GM23338 (cell line): ENCODE data around the gene PNMA8B.

Experiments used
- CREB1 ChIP-seq: fragments of 250-450 bp; sonication (Bioruptor Pico); IDR thresholded peaks from 2 replicates; pipeline ENCODE4 v1.5.0; 2020; ENCODE audit warnings: low read depth, mild to moderate bottlenecking, moderate library complexity
- EZH2 ChIP-seq: fragments of 200-600 bp; sonication (generic); IDR thresholded peaks from one replicate; pipeline ENCODE4 v1.8.0; 2017; ENCODE audit warnings: antibody characterized with exemption, mild to moderate bottlenecking, low read depth; ENCODE audit not compliant: unreplicated experiment
- EZH2phosphoT487 ChIP-seq: fragments of 200-600 bp; sonication (generic); IDR thresholded peaks from one replicate; pipeline ENCODE4 v1.8.1; 2018; ENCODE audit warnings: antibody characterized with exemption; ENCODE audit not compliant: unreplicated experiment
- JUNB ChIP-seq: IDR thresholded peaks from one replicate; pipeline ENCODE4 v1.6.1; 2016; ENCODE audit warnings: antibody characterized with exemption; ENCODE audit not compliant: unreplicated experiment
- NANOG ChIP-seq: IDR thresholded peaks from 2 replicates; pipeline ENCODE4 v1.6.1; 2016; ENCODE audit warnings: antibody characterized with exemption, borderline replicate concordance
- POLR2AphosphoS5 ChIP-seq: IDR thresholded peaks from 2 replicates; pipeline ENCODE4 v1.6.1; 2016; ENCODE audit warnings: antibody characterized with exemption, low read depth
- ZNF114 ChIP-seq: fragments of 250-450 bp; sonication (Bioruptor Pico); IDR thresholded peaks from 2 replicates; pipeline ENCODE4 v1.5.0; 2020; ENCODE audit warnings: mild to moderate bottlenecking, moderate library complexity
- ZNF331 ChIP-seq: fragments of 250-450 bp; sonication (Bioruptor Pico); IDR thresholded peaks from 2 replicates; pipeline ENCODE4 v1.5.0; 2020; ENCODE audit warnings: low read depth, mild to moderate bottlenecking, moderate library complexity
- TF ChIP-seq, protein P1 (sequence below), 2 experiments: fragments of 200-600 bp in 1 of 2; sonication (generic) in 1 of 2; conservative IDR thresholded peaks; 2 replicates each; pipeline versions ENCODE4 v1.5.1 to v1.6.1; 2016 to 2017; ENCODE audit warnings: antibody characterized with exemption in 2 of 2, low read depth in 2 of 2, mild to moderate bottlenecking in 2 of 2, moderate library complexity in 1 of 2
- TF ChIP-seq, protein P2 (sequence below): IDR thresholded peaks from one replicate; pipeline ENCODE4 v1.6.1; 2018; ENCODE audit warnings: antibody characterized with exemption; ENCODE audit not compliant: unreplicated experiment
- TF ChIP-seq, protein P3 (sequence below): IDR thresholded peaks from 2 replicates; pipeline ENCODE4 v1.6.1; 2016; ENCODE audit warnings: antibody characterized with exemption

DNA sequence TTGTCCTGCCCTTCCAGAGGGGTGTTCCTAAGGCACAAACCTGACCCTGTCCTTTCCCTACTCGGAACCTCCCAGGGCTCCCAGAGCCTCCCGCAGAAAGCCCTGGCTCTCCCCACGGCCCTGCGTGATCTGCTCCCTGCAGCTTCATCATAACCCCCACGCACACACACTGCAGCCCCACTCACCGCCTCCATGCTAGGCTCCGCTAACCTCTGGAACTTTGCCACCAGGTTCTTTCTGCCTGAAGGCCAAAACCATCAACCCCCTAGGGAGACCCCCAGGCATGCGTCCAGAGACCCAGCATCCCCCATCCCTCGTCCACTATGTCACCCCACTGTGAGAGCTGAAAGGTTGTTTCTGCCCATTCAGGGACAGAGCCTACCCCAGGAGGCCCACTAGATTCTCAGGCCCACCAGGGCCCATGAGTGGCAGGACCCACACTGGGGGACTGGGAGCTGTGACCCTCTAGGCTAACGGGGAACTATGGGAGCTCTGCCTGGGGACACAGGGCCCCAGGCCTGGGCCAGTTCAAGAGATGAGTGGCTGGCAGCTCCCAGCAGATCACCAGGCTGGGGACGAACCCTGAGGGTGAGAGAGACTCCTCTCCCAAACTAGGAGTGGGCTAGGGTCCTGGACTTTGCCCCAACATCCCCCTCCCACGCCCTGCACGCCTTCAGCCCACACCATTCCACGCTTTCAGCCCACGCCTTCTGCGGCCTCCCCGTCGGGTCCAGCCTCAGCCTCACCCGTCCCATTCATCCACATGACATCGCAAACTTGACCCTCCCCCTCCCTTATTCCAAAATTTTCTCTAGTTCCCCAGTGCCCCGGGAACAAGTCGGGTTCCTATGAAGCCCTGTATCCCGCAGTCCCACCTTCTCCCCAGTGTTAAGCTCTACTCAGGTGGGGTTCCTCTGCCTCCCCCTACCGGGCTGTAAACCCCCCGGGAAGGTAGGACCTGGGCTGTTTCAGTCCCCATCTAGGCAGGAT lies 33.2 kb upstream of the PNMA8B start:
- TF ChIP-seq, protein P1, sequence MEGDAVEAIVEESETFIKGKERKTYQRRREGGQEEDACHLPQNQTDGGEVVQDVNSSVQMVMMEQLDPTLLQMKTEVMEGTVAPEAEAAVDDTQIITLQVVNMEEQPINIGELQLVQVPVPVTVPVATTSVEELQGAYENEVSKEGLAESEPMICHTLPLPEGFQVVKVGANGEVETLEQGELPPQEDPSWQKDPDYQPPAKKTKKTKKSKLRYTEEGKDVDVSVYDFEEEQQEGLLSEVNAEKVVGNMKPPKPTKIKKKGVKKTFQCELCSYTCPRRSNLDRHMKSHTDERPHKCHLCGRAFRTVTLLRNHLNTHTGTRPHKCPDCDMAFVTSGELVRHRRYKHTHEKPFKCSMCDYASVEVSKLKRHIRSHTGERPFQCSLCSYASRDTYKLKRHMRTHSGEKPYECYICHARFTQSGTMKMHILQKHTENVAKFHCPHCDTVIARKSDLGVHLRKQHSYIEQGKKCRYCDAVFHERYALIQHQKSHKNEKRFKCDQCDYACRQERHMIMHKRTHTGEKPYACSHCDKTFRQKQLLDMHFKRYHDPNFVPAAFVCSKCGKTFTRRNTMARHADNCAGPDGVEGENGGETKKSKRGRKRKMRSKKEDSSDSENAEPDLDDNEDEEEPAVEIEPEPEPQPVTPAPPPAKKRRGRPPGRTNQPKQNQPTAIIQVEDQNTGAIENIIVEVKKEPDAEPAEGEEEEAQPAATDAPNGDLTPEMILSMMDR (conservative IDR thresholded peaks at IDR 0.05; ENCODE audit: low read depth in 2 of 2) = no peak
- TF ChIP-seq POLR2AphosphoS5 = no peak
- no peak for TF ChIP-seq CREB1 (CRISPR knock-in tag)
- TF ChIP-seq JUNB = no peak
- TF ChIP-seq, protein P2, sequence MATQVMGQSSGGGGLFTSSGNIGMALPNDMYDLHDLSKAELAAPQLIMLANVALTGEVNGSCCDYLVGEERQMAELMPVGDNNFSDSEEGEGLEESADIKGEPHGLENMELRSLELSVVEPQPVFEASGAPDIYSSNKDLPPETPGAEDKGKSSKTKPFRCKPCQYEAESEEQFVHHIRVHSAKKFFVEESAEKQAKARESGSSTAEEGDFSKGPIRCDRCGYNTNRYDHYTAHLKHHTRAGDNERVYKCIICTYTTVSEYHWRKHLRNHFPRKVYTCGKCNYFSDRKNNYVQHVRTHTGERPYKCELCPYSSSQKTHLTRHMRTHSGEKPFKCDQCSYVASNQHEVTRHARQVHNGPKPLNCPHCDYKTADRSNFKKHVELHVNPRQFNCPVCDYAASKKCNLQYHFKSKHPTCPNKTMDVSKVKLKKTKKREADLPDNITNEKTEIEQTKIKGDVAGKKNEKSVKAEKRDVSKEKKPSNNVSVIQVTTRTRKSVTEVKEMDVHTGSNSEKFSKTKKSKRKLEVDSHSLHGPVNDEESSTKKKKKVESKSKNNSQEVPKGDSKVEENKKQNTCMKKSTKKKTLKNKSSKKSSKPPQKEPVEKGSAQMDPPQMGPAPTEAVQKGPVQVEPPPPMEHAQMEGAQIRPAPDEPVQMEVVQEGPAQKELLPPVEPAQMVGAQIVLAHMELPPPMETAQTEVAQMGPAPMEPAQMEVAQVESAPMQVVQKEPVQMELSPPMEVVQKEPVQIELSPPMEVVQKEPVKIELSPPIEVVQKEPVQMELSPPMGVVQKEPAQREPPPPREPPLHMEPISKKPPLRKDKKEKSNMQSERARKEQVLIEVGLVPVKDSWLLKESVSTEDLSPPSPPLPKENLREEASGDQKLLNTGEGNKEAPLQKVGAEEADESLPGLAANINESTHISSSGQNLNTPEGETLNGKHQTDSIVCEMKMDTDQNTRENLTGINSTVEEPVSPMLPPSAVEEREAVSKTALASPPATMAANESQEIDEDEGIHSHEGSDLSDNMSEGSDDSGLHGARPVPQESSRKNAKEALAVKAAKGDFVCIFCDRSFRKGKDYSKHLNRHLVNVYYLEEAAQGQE = no peak
- no peak for TF ChIP-seq NANOG
- no peak for TF ChIP-seq EZH2phosphoT487
- no peak for TF ChIP-seq EZH2
- TF ChIP-seq ZNF331 (CRISPR knock-in tag) = no peak
- TF ChIP-seq ZNF114 = no peak
- TF ChIP-seq, protein P3, sequence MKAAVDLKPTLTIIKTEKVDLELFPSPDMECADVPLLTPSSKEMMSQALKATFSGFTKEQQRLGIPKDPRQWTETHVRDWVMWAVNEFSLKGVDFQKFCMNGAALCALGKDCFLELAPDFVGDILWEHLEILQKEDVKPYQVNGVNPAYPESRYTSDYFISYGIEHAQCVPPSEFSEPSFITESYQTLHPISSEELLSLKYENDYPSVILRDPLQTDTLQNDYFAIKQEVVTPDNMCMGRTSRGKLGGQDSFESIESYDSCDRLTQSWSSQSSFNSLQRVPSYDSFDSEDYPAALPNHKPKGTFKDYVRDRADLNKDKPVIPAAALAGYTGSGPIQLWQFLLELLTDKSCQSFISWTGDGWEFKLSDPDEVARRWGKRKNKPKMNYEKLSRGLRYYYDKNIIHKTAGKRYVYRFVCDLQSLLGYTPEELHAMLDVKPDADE = no peak
